ENCODE measurements around the gene ERVH48-1.
"Not testable (repeated sequence)": the region's sequence is repeated elsewhere in the genome, so short reads cannot be mapped to it uniquely, and the experiment has no call there.

ERVH48-1 gene

DNA sequence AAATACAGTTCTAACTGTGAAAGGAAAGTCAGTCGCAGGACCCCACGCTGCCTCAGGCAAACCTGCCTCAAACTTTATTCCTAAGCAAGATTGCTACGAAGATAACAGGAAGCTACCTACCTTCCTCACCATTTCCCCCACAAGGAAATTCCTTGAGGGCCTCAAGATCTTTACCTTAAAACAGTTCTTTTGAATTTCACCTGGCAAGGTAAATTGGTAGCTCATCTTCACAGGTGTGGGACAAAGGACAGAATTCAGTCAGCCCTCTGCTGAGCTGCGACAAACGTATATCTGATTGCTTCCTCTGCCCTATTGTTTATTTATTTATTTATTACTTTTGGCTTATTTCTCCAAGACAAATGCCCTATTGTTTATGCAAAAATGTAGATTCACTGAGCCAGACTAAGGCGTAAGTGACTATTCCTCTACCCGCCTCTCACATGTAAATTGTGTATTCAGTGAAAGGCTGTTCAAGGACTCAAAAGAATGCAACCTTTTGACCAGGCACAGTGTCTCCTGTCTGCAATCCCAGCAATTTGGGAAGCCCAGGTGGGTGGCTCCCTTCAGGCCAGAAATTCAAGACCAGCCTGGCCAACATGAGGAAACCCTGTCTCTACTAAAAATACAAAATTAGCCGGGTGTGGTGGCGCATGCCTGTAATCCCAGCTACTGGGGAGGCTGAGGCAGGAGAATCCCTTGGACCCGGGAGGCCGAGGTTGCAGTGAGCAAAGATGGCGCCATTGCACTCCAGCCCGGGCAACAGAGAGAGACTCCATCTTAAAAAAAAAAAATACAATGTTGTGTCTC is 31.6 kb upstream of the ERVH48-1 start:
- no peaks in the 10 kb centered on the region for H3K4me1 ChIP-seq (ENCODE audit: control insufficient read depth, insufficient read depth, low read length)
- no peak overlapping the region for H3K4me3 ChIP-seq (ENCODE audit: low read depth, low read length)
- TF ChIP-seq ZNF792 (tag by site-specific recombination; IDR thresholded peaks at IDR 0.05) (no peak), ZNF529 (tag by site-specific recombination; IDR thresholded peaks at IDR 0.05; ENCODE audit: insufficient replicate concordance) (no peak), ZNF239 (tag by site-specific recombination; IDR thresholded peaks at IDR 0.05) (no peak), ZNF292 (tag by site-specific recombination; IDR thresholded peaks at IDR 0.05; ENCODE audit: borderline replicate concordance, low read depth) (no peak), ZNF266 (tag by site-specific recombination; IDR thresholded peaks at IDR 0.05; ENCODE audit: low read depth) (no peak), GLI2 (tag by site-specific recombination; IDR thresholded peaks at IDR 0.05; ENCODE audit: borderline replicate concordance, low read depth) (no peak), ZNF2 (tag by site-specific recombination; IDR thresholded peaks at IDR 0.05) (no peak), ZNF624 (tag by site-specific recombination; IDR thresholded peaks at IDR 0.05) (no peak), ZNF133 (tag by site-specific recombination; IDR thresholded peaks at IDR 0.05) (no peak), ZNF555 (tag by site-specific recombination; conservative IDR thresholded peaks at IDR 0.05) (no peak), YY1 (tag by site-specific recombination; IDR thresholded peaks at IDR 0.05) (no peak), BCL11A (tag by site-specific recombination; IDR thresholded peaks at IDR 0.05; ENCODE audit: low read depth) (no peak), ZNF280D (tag by site-specific recombination; IDR thresholded peaks at IDR 0.05) (no peak), ZNF121 (tag by site-specific recombination; IDR thresholded peaks at IDR 0.05) (no peak), ZNF560 (tag by site-specific recombination; IDR thresholded peaks at IDR 0.05; ENCODE audit: borderline replicate concordance) (no peak), HOXA7 (CRISPR knock-in tag; IDR thresholded peaks at IDR 0.05; ENCODE audit: borderline replicate concordance) (no peak), ZNF274 (IDR thresholded peaks at IDR 0.05; ENCODE audit: low read length) (no peak), ZNF274 (tag by site-specific recombination; IDR thresholded peaks at IDR 0.05; ENCODE audit: borderline replicate concordance) (no peak), ZNF112 (tag by site-specific recombination; IDR thresholded peaks at IDR 0.05) (no peak)
- TF ChIP-seq, protein P1, sequence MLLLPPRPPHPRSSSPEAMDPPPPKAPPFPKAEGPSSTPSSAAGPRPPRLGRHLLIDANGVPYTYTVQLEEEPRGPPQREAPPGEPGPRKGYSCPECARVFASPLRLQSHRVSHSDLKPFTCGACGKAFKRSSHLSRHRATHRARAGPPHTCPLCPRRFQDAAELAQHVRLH (tag by site-specific recombination; IDR thresholded peaks at IDR 0.05): no peak
- ChIA-PET CTCF (no interaction called here), POLR2A (interaction anchor here (0.6 to 1.1 kb wide), 3 partner anchors 9 to 35 kb away, joined by 3 to 5 read pairs (median 4); partner anchors contain the start of gene PKNOX1)
- H3K27ac ChIP-seq (ENCODE audit: extremely low read depth, low read depth, low read length): no peak overlapping the region
- H3K36me3 ChIP-seq (ENCODE audit: control insufficient read depth in 2 of 2, insufficient read depth in 1 of 2, low read length in 2 of 2): no peaks in the 10 kb centered on the region
- H3K9me3 ChIP-seq (ENCODE audit: control insufficient read depth, insufficient read depth, low read depth, low read length): no peaks in the 10 kb centered on the region

GRCh38 chr21:42951193-42951592 is 25.8 kb upstream of the ERVH48-1 start:
- H3K36me3 ChIP-seq (ENCODE audit: control insufficient read depth in 2 of 2, insufficient read depth in 1 of 2, low read length in 2 of 2); CTCF ChIA-PET; H3K9me3 ChIP-seq (ENCODE audit: control insufficient read depth, insufficient read depth, low read depth, low read length); H3K4me3 ChIP-seq (ENCODE audit: low read depth, low read length); POLR2A ChIA-PET; H3K27ac ChIP-seq (ENCODE audit: extremely low read depth, low read depth, low read length); H3K4me1 ChIP-seq (ENCODE audit: control insufficient read depth, insufficient read depth, low read length): not testable (repeated sequence)

DNA sequence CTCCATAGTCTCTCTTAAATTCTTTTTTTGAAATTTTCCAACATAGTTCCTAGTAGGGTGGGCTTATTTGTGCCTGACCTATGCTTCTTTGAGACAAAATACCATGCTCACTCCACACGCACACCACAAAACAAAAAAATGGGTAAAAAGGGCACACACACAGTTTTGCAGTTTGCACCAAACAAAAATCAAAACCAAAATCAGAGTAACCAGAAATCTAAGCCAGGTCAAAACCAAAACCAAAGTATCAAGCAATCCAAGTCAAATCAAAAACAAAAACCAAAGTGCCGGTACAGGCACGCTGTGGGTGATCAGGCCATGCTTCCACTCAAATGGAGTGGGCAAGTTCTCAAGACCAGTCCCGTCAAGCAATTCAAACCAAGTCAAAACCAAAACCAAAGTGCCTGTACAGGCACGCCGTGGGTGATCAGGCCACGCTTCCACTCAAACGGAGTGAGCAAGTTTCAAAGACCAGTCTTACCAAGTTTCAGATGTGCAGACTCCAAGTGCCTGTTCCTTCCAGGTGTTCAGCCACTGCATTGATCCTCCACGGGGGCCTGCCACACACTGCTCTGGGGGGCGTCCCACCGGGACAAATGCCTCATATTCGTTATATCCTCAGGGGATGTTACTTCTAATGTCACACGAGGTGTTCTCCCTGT is 23.8 kb upstream of the ERVH48-1 start:
- CTCF ChIA-PET; H3K36me3 ChIP-seq (ENCODE audit: control insufficient read depth in 2 of 2, insufficient read depth in 1 of 2, low read length in 2 of 2); POLR2A ChIA-PET; H3K4me3 ChIP-seq (ENCODE audit: low read depth, low read length); H3K27ac ChIP-seq (ENCODE audit: extremely low read depth, low read depth, low read length); H3K4me1 ChIP-seq (ENCODE audit: control insufficient read depth, insufficient read depth, low read length); H3K9me3 ChIP-seq (ENCODE audit: control insufficient read depth, insufficient read depth, low read depth, low read length): not testable (repeated sequence)

Measured in HEK293 (cell line).